ENCODE data around the gene DOCK1.
"Not testable (repeated sequence)": the region's sequence is repeated elsewhere in the genome, so short reads cannot be mapped to it uniquely, and the experiment has no call there.

Gene DOCK1

DNA sequence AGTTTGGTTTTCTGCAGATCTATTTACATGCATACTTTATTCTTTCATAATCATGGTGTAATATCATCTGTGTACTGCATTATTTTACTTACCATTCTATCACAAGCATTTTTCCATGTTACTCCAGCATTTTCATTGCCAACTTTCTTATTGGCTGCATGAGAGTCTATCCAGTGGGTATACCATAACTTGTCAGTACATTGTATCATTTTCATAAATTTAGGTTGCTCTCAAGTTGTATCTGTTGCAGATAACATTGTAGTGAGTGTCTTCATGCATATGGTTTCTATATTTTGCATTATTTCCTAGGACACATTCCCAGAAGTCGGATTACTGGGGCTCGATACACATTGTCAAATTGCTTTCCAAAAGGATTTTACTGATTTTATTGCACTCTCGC lies 378.3 kb downstream of the DOCK1 start:
- no peak overlapping the region for H3K27ac ChIP-seq
- TF ChIP-seq ZFX (IDR thresholded peaks at IDR 0.05), result no peak

DNA sequence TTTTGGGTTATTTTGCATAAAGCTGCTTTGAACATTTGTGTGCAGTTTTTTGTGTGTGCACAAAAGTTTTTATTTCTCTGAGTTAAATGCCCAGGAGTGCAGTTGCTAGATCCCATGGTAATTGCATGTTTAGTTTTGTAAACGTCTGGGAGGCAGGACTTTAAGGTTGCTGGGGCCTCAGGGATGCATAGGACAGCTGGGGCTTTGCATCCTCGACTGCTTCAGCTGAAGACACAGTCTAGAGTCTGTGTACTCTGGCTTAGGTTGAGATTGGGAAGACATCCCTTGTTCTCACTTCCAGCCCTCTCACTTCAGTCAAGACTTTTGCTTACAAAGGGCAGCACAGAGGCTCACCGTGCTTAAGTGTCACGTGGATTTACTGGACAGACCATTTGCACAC lies 385.6 kb downstream of the DOCK1 start:
- H3K27ac ChIP-seq, result no peak overlapping the region
- no peak for TF ChIP-seq ZFX (IDR thresholded peaks at IDR 0.05)
- TF ChIP-seq, protein P1, sequence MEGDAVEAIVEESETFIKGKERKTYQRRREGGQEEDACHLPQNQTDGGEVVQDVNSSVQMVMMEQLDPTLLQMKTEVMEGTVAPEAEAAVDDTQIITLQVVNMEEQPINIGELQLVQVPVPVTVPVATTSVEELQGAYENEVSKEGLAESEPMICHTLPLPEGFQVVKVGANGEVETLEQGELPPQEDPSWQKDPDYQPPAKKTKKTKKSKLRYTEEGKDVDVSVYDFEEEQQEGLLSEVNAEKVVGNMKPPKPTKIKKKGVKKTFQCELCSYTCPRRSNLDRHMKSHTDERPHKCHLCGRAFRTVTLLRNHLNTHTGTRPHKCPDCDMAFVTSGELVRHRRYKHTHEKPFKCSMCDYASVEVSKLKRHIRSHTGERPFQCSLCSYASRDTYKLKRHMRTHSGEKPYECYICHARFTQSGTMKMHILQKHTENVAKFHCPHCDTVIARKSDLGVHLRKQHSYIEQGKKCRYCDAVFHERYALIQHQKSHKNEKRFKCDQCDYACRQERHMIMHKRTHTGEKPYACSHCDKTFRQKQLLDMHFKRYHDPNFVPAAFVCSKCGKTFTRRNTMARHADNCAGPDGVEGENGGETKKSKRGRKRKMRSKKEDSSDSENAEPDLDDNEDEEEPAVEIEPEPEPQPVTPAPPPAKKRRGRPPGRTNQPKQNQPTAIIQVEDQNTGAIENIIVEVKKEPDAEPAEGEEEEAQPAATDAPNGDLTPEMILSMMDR (conservative IDR thresholded peaks at IDR 0.05), result no peak

DNA sequence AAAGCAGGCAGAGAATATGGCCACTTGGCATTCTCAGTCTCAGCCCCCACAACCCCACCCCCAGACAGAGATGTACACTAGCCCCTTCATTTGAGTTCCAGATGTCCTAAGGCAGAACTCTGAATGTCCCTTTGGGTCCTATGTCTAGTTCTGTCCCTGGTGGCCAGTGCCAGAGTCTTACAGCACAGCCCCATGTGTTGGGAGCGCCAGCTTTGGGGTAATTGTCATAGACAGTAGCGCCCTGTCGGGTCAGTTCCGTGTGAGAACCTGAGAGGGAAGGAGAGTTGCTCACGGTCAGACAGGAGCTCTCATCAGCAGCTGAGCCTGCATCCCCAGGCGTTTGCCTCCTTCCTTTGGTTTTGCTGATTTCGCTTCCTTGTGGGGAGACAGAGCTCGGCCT lies 386.1 kb downstream of the DOCK1 start:
- no peak for TF ChIP-seq ZFX (IDR thresholded peaks at IDR 0.05)
- TF ChIP-seq, protein P1 (conservative IDR thresholded peaks at IDR 0.05), result no peak
- no peak overlapping the region for H3K27ac ChIP-seq

DNA sequence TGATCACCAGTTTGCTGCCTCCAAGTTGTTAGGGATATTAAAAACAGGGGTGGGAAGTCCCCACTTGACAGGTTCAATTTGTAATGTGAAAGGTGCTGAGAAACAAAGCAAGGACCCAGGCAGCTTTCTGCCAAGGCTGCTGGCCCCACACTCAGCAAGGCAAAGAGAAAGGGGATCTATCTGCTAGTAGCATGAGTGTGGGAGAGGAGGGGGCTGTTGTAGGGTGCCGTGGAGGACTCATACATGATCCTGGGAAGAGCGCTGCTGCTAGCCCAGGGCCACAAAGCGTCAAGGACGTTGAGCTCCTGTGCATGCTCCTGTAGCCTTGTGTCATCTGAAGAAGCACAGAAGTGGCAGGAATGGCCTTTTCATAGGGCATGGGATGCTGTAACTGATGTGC lies 387.7 kb downstream of the DOCK1 start:
- no peak for TF ChIP-seq ZFX (IDR thresholded peaks at IDR 0.05)
- TF ChIP-seq, protein P1 (conservative IDR thresholded peaks at IDR 0.05), result no peak
- H3K27ac ChIP-seq, result no peak overlapping the region

DNA sequence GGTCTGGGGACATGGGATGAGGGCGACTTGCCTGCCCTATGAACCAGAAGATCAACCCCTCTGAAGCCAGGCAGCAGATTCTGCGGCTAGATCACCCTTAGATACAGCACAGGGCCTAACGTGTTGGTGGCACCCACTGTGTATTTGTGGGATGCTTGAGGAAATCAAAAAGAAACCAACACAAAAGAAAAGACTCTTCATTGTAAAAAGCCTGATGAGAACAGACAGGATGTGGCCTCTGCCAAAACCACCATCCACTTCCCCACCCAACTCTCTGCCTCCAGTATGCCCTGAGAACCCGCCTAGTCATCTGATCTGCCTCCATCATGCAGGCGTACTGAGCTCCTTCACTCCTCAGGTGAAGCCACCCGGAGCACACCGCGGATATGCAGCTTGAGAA lies 388.4 kb downstream of the DOCK1 start:
- no peak for TF ChIP-seq ZFX (IDR thresholded peaks at IDR 0.05)
- TF ChIP-seq, protein P1 (conservative IDR thresholded peaks at IDR 0.05), result no peak
- no peak overlapping the region for H3K27ac ChIP-seq

DNA sequence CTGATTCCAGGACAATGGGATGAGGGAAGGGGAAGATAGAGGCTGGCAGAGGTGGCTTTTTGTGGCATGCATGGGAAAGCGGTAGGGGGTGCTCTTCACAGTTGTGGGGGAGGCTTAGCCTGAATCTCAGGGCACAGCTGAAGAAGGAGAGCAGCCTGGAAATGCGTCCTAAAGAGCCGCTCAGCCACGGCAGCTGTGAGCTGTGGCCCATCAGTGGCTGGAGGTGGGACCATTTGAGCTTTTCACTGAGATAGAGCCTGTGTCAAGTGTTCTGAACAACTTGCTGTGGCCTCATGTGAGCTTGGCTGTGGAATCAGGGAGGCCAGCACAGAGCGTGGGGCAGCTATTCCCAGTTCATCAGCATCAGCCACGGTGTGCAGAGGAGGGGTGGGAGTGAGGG lies 391.5 kb downstream of the DOCK1 start:
- TF ChIP-seq, protein P1 (conservative IDR thresholded peaks at IDR 0.05), result no peak
- TF ChIP-seq ZFX (IDR thresholded peaks at IDR 0.05), result no peak
- H3K27ac ChIP-seq, result no peak overlapping the region

DNA sequence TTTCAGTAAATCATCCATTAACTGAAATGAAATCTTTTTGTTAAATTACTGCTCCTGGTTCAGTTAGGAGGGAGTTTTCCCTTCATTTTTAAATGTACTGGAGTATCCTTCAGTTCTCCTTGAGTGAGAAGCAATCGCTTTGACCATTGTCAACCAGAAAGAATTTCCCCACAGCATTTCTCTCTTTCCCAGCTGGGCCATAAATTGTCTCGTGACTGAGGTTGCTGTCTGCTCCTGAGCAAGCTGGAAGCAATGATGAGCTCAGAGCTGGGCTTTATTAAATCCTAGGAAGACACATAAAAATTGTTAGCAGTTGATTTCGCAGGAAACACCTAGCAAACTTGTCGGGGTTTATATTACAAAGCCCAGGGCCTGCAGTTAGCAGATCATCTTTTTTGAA lies 393.2 kb downstream of the DOCK1 start:
- no peak for TF ChIP-seq ZFX (IDR thresholded peaks at IDR 0.05)
- TF ChIP-seq, protein P1 (conservative IDR thresholded peaks at IDR 0.05), result no peak
- no peak overlapping the region for H3K27ac ChIP-seq

DNA sequence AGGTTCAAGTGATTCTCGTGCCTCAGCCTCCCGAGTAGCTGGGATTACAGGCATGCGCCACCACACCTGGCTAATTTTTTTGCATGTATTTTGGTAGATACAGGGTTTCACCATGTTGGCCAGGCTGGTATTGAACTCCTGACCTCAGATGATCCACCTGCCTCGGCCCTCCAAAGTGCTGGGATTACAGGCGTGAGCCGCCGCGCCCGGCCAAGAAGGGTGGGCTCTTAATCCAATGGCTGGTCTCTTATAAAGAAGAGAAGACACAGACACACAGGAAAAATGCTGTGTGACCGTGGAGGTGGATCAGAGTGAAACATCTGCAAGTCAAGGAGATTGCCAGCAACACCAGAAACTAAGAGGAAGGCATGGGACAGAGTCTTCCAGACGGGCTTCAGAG lies 394.0 kb downstream of the DOCK1 start:
- not testable (repeated sequence) for H3K27ac ChIP-seq

Measured in C4-2B (cell line).